NCI-H128 (cell line): Measurements from ENCODE around the gene ST6GALNAC3.

Experiments
- DNase-seq: peaks from one replicate; lab custom pipeline; 2025; ENCODE audit not compliant: unreplicated experiment; lab: John Stamatoyannopoulos, UW

The ST6GALNAC3 gene

DNA sequence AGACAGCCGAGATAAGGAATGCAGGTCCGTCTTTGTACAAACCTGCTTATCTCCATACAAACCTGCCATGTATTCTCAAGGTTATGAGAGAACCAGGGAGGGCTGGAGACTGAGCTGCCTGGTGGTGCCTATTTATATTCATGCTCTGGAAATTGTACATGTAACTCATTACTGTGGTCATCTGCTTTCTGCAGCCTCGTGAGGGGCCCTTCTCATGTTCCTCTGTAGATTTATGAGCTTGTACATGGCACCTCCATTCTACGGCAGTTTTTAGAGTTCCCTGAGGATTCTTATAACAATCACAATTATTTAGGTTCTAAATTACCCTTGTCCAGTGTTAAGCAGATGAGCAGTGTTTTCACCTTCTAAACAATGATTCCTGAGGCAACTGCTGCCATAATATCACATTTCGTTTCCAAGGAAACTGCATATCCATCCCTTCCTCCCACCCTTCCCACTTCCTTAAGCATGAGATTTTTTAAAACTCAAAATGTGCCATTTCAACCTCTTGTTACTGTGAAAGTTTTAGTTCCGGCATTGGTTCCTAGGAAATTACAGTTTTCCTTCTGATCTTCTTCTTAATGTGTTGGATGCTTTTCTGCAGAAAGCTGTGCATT lies 112.1 kb downstream of the ST6GALNAC3 start:
- DNase-seq: no peak

DNA sequence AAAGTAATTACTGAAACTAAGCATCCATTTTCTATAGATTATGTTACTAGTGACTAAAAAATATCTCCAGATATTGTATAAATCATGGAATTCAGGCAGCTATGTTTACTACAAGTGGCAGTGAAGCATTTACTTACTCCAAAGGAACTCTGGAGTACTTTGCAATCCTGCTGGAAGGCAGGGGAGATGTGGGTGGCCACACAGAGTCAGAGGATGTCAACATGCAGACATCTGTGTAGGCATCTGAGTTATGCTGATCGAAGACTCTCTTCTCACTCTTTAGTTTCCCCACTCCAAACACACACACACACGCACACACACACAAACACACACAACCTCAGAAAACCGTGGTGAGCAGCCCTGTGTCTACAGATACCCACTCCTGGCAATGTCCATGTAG lies 112.9 kb downstream of the ST6GALNAC3 start:
- DNase-seq: no peak

DNA sequence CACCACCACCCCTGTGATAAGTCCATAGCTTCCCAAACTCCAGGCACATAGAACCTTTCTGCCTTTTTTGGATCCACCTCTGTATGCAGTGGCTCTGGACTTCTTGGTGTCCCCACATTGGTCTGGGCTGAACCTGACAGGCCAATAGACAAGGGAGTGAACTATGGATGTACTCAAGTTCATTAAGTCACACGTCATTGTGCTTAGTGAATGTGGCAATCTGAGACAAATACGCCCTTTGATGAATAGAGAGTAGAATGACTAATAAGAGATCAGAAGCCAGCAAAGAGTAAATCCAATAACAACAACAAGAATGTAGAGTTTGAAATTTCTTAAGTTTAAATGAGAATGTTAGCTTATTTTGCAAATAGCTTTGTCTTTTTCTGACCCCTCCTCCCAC lies 114.8 kb downstream of the ST6GALNAC3 start:
- DNase-seq: no peak

DNA sequence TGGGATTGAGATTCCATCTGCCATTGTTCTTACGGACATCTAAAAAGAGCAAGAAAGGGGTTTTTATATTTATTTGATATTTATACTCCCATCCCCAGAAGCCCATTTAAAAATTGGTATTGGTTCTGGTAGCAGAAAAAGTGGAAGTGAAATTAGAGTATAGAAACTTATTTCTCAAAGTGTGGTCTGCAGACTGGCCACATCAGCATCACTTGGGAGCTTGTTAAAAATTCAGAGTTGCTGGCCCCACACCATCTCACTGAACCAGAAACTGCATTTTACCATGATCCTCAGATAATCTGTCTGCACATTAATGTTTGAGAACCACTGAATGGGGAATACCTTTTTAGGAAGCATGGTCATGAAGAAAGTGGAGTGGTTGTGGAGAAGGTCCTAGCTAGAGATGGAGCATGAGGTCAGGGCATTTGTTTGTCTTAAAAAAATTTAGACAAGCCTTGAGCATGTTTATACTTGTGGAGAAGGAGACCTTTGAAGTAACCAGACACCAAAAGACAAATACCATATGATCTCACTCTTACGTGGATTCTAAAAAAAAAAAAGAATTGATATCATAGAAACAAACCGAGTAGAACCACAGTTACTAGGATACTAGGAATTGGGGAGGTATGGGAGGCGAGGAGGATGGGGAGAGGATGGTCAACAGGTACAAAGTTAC lies 116.3 kb downstream of the ST6GALNAC3 start:
- no peak for DNase-seq

DNA sequence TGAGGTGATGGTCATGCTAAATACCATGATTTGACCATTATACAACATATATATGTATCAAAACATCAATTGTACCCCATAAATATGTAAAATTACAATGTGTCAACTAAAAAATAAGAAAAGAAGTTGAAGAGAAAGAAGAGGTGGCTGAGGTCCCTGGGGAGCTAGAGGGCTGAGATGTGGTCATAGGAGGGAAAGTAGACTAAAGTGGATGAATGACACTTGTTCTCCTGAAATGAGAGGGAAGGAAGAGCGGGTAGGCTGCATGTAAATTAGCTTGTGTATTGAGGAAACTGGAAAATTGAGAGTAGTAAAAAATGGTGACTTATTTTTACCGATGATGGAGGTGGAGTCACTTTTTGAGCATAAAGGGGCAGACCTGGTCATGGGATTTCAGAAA lies 117.0 kb downstream of the ST6GALNAC3 start:
- DNase-seq: no peak

DNA sequence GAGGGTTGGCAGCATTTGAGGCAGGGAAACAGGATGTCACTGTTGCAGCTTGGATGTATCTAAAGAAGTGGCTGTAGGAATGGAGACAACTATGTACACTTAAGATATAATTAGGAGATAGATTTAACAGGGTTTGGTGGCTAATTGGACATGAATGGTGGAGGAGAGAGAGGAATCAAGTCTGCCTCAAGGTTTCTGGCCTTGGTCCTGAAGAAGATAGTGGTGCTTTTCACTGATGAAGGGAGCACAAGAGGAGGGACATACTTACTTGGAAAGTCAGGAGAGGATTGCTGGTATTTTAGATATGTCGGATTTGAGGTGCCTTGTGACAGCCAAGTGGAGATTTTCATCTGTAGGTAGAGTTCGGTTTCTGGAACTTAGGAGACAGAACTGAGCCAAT lies 123.9 kb downstream of the ST6GALNAC3 start:
- no peak for DNase-seq

DNA sequence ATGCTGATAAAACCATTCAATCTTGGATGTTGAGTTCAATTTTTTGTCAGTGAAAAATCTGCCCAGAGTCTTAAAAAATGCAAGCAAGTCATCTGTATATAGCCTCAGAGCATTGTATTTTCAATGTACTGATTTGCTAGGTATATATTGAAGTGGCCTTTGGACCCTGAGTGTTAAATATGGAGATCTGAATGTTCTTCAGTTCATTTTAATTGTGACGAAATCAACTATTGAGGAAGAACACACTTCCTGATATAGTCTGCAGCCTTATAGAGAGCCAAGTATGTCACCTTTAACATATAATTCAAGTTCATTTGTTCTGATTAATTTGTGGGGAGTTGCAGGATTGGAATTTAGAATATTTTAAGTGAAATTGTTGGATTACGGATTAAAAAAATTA lies 128.1 kb downstream of the ST6GALNAC3 start:
- no peak for DNase-seq

DNA sequence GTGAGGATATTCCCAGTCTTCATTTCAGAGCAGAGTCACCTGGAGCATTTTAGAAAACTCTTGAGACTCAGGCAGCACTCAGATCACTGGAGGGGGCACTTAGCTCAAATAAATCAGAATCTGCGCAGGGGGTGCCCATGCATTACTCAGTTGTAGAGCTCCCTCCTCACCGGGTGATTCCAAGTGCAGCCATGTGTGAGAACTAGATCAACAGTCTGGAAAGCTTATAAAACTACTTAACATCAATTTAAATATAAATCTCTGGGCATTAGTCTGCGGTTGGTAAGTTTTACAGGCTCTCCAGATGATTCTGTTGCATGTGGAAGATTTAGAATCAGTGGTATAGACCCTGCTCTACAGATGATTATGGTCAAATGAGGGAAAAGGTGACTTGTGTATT lies 128.6 kb downstream of the ST6GALNAC3 start:
- DNase-seq: peak; percentile 73

DNA sequence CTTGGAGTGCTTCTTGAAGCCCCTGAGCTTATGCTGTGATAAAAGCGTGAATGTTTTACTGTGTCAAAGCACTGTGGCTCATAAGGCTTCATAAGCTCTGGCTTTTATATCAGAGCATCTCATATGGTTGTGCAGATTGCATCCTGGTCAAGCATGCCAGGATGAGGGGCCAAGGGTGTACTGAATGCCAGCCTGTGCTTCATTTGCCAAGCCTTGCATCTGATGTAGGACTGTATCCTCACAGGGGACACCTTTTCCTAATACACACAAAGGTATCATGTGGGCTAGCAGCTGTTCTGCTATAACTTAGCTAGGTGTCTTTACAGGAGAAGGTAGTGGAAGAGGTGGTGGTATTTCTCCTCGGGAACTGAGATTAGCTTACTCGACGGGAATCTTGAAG lies 134.7 kb downstream of the ST6GALNAC3 start:
- no peak for DNase-seq

DNA sequence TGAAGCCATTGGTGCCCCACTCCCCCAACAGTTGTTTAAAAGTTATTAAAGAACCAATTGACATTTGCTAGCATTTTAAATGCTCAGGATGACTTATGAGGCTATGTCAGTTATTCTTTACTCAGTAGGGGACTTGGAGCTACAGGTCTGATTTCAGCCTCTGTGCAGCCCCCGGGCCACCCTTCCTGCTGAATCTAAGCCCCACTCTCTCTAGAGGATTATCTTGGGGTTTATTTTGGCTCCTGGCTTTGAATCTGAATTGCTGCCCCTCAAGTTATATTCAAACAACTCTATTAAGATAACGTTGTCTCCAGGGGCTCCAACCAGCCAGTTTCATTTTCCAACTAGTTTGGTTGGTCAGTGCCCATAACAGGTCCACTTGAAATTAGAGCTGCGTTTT lies 135.1 kb downstream of the ST6GALNAC3 start:
- no peak for DNase-seq

DNA sequence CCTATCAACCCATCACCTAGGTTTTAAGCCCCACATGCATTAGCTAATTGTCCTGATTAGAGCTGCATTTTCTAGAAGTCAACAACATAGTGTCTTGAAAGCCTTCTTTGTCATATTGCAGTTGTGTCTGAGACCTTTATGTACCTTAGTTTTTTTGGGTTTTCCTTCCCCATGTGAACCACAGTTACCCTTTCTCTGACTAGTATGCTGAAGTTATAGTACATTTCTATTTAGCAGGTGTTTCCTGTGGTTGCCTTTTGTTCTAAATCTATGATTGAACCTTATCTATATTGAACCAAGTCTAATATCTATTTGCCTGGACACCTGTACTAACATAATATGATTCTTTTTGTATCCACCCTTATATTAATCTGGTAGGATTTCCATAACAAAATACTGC lies 135.6 kb downstream of the ST6GALNAC3 start:
- DNase-seq: no peak

DNA sequence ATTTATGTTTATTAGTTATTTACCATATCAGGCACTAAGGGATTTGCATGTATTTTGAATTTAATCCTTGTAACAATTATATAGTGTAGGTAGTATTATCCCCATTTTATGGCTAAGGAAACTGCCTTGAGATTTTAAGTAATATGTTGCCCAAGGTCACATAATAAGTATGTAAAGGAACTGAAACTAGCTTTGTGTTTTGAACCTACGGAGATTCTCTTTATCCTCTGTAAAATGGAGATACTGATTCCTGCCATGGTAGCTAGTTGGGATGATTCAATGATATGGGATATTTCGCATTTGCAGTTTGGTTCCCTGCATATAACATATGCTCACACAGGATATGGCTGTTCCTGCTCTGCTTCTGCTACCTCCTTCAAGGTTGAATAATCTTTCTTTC lies 144.3 kb downstream of the ST6GALNAC3 start:
- no peak for DNase-seq

DNA sequence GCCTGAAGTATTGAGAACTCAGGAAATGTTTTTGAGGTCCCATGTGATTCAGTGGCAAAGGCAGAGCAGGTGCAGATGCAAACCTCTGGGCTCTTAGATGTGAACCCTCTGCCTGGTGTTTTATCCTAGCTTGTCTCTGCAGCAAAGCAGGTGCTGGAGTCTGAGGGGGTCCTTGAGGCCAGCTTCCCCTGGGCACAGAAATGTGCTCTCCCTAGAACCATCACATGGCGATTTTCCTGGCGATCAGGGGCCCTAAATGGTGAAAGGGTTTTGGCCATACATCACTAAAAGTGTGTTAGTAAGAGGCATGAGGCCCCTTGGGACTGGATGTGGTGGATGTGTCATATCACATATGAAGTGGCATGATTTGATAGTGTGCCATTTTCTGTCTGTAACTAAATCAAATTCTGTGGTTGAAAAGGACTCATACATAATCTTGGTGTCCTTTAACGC lies 144.8 kb downstream of the ST6GALNAC3 start:
- no peak for DNase-seq

DNA sequence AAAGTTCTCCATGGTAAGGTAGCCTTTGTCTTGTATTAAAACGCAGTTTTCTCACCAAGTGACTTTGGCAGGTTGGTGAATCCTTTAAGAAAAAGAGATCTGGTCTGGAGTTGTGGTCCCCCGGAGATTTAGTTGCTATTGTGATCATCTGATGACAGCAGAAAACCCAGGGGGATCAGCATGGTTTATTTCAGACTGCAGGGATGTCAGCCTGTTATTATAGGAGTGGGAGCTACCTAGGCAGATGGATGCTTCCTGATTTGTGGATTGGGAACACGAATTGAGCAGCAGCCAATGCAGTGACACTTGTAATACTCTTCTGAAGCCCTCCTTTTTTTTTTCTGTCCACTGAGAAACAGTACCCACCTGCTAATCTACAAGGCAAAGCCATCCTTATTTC lies 150.2 kb downstream of the ST6GALNAC3 start:
- DNase-seq: no peak

DNA sequence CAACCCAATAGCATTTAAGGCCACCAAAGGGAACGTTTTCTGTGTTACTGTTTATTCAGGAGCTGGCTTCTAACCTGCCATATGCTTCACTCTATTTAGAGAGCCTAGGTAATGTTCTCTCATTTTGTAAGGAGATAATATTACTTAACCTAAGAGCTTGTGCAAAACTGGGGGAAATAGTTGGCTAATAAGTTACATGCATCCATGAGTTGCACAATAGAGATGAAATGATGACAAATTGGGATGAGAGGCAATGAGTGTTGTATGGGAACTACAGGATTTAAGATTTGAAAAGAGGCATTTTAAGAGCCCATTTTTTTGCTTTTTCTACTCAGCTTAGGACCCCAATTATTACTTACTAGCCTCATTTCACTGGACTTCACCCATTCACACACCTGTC lies 151.0 kb downstream of the ST6GALNAC3 start:
- no peak for DNase-seq

DNA sequence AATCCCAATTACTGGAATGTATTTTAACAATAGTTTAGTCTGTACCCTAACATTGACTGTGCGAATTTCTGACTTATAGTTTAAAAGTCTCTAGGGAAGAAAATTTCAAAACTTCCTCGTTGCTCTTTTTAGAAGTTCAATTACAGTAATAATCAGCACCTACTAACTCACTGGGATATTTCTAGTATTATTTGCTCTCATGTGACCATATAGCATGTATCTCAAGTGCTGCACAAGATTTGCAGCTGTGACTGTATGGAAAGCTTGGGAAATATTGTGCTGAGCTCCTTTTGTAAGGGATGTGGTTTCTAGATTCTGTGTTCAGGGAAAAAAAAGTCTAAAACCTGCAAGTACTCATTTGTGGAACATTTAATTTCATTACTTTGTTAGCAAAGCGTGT lies 153.1 kb downstream of the ST6GALNAC3 start:
- DNase-seq: no peak

DNA sequence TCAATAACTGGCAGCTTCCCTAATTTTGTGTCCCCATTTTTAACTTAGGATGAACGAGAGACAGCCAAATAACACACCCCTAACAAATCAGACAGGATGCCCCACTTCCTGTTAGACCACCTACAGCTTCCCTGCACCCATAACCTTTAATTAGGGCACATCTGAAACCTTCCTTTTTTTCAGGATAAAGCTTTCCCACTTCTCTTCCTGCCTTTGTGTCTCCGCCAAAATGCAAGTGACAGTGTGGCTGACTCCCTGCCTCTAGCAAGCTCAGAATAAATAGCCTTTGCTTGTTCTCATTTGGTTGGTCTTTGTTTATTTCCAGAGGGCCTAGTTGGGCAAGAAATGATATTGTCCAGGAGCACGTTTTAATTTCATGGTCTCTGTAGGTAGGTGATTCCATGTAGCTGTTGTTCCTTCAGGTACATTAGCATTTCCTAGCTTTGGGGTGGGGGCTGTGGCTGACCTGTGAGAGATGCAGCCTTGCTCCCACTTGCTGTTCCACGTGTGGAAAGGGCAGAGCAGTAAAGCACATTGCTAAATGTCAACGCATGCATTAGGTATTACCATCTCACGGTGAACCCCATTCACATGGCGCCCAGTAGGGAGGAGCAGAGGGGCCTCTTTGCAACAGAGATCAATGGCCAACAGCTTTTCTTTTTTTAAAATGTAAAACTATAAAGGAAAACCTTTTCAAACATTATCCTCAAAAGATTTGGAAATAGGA lies 154.9 kb downstream of the ST6GALNAC3 start:
- DNase-seq: no peak

DNA sequence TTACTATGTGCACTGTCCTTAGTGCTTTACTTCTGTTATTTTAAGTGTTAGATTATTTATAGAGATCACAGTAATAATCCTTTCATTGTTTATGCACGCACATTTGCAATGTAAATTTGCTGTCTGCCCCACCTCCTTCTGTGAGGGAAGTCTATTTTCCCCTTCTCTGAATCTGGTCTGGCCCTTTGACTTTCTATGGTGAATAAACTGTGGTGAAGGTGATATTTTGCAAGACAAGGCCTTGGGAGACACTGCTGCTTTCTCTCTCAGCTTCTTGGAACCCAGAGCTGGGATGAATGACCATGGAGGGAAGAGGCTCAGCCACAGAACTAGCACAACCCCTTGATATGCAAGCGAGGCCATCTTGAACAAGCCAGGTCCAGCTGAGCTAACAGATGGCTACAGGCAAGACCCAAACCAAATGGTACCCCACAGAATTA lies 156.3 kb downstream of the ST6GALNAC3 start:
- DNase-seq: no peak

DNA sequence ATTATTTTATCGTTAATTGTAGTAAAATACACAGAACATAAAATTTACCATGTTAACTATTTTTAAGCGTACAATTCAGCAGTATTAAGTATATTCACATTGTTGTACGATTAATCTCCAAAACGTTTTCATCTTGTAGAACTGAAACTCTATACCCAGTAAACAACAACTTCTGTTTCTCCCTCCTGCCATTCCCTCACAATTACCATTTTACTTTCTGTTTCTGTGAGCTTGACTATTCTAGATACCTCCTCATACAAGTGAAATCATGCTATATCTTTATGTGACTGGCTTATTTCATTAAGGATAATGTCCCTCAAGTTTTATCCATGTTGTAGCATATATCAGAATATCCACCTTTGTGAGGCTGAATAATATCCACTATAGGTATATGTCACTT lies 156.8 kb downstream of the ST6GALNAC3 start:
- DNase-seq: no peak

DNA sequence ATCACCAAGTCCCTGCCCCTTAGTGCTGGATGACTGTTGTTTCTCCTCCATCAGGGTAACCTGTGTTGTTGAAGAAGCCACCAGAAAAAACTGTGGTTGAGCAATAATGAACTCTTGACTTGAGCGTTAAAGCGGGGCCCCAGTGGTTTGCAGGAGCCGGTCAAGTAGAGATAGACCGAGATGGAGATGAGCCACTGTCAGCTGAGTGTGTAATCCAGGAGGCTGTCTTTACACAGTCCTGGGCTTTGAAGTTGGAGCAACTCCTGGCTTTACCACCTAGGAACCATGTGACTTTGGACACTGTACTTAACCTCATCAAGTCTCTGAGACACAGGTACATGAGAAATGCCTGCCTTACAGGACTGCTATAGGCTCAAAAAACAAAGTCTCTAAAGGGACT lies 158.1 kb downstream of the ST6GALNAC3 start:
- DNase-seq: no peak

DNA sequence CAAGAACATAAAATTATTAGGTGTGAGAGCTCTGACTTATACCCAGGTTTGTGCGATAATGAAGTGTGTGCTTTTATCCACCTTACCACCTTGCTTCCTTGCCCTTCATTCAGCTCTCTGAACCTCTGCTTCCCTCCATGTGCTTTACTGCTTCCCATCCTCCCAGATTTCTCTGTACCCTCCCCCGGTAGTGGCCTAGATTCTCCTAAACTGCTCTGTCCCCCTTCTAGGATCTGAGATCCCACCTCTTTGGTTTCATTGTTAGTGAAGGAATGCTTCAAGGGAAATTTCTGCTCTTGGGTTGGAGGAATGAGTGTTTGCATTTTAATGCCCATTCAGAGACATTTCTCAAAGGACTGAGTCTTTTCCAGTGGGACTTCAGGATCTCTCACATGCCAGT lies 159.5 kb downstream of the ST6GALNAC3 start:
- DNase-seq: no peak

DNA sequence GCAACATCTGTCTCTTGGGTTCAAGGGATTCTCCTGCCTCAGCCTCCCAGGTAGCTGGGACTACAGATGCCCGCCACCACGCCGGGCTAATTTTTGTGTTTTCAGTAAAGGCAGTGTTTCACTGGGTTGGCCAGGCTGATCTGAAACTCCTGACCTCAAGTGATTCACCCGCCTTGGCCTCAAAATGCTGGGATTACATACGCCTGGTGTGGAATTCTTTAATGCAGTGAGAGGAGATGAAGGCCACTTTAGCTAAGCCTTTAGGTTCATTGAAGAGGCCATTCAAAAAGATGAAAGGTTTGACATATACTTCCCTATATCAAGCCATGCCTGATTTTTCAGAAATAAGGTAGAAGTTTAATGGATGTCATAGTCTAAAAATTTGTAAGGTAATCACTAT lies 162.7 kb downstream of the ST6GALNAC3 start:
- no peak for DNase-seq
